Osteoblast (primary cell): ENCODE results near the gene MT3. TPM values are rescaled to one million over a fixed set of nuclear protein-coding genes. Genes with fewer than 3 reads are reported as not detected.
"Not testable (repeated sequence)": the region's sequence is repeated elsewhere in the genome, so short reads cannot be mapped to it uniquely, and the experiment has no call there.

Experiments
- DNase-seq: peaks from one replicate; pipeline ENCODE4 v3.0.0; 2011; ENCODE audit warnings: low spot score, mixed read lengths; ENCODE audit not compliant: insufficient read length; ENCODE audit errors: missing footprints
- H2AFZ ChIP-seq: 2 replicates; pipeline ENCODE4 v1.6.0; 2011; ENCODE audit warnings: mild to moderate bottlenecking, low read length
- H3K27ac ChIP-seq: 2 replicates; pipeline ENCODE4 v1.5.1; 2011; ENCODE audit warnings: mild to moderate bottlenecking, low read depth, low read length, moderate library complexity
- H3K27me3 ChIP-seq: 2 replicates; pipeline ENCODE4 v1.6.0; 2012; ENCODE audit warnings: mild to moderate bottlenecking, control low read depth, inconsistent platforms, low read length, moderate library complexity; ENCODE audit not compliant: insufficient read depth
- H3K36me3 ChIP-seq: 2 replicates; pipeline ENCODE4 v1.5.1; 2011; ENCODE audit warnings: mild to moderate bottlenecking, low read length, control low read depth, moderate library complexity; ENCODE audit not compliant: insufficient read depth
- H3K4me1 ChIP-seq: 2 replicates; pipeline ENCODE4 v1.5.1; 2011; ENCODE audit warnings: mild to moderate bottlenecking, low read length, control low read depth, moderate library complexity; ENCODE audit not compliant: insufficient read depth
- H3K4me2 ChIP-seq: 2 replicates; pipeline ENCODE4 v1.6.0; 2011; ENCODE audit warnings: mild to moderate bottlenecking, low read length; ENCODE audit not compliant: insufficient read depth
- H3K4me3 ChIP-seq: fragments of 200-600 bp; sonication (generic); 3 replicates; pipeline ENCODE4 v1.5.1; 2012; ENCODE audit warnings: mild to moderate bottlenecking, low read length, inconsistent platforms; ENCODE audit not compliant: insufficient read depth
- H3K79me2 ChIP-seq: 2 replicates; pipeline ENCODE4 v1.6.0; 2012; ENCODE audit warnings: mild to moderate bottlenecking, low read length, control low read depth, inconsistent platforms; ENCODE audit not compliant: insufficient read depth
- H3K9me3 ChIP-seq: 2 replicates; pipeline ENCODE4 v1.5.1; 2011; ENCODE audit warnings: low read depth, low read length, control low read depth
- H4K20me1 ChIP-seq: 2 replicates; pipeline ENCODE4 v1.6.0; 2012; ENCODE audit warnings: mild to moderate bottlenecking, low read length, control low read depth; ENCODE audit not compliant: insufficient read depth
- total RNA-seq: library from RNA; depleted of rRNA; stranded (reverse); fragments of >200 nt; gene quantifications from 2 replicates; pipeline ENCODE4 v1.2.3, GENCODE V29; 2012
- TF ChIP-seq, protein P1 (sequence below): IDR thresholded peaks from 2 replicates; pipeline ENCODE4 v1.5.1; 2011; ENCODE audit warnings: mild to moderate bottlenecking, low read depth, low read length, moderate library complexity; ENCODE audit errors: extremely low read depth

The MT3 gene
- total RNA-seq, 1 donor = not detected

DNA sequence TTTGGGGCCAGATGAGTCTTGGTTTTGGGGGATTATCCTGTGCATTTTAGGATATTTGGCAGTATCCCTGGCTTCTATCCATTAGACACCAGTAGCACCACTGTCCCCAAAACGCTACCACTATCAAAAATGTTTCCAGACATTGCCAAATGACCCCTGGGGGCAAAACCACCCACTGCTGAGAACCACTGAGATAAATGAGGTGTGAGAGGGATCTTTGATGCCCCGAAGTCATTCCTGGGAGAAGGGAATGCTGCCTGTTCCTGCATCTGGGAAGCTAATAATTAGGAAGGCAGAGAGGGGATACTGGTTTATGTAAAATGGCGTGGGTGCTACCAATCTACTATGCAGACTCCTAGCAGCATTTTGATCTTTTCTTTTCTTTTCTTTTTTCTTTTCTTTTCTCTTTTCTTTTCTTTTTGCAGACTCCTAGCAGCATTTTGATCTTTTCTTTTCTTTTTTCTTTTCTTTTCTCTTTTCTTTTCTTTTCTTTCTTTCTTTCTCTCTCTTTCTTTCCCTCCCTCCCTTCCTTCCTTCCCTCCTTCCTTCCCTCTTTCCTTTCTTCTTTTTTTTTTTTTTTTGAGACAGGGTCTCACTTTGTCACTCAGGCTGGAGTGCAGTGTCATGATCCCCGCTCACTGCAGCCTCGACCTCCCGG is 8.8 kb upstream of the MT3 start:
- Histone ChIP-seq H3K27ac (no peak overlapping the region), H2AFZ (no peak overlapping the region), H3K27me3 (peaks cover 9% of the 10 kb centered on the region), H3K4me3 (no peak overlapping the region), H3K4me2 (no peak overlapping the region), H3K4me1 (no peaks in the 10 kb centered on the region), H3K9me3 (no peaks in the 10 kb centered on the region), H3K36me3 (no peaks in the 10 kb centered on the region), H3K79me2 (no peaks in the 10 kb centered on the region), H4K20me1 (no peaks in the 10 kb centered on the region)
- no peak for DNase-seq
- TF ChIP-seq, protein P1, sequence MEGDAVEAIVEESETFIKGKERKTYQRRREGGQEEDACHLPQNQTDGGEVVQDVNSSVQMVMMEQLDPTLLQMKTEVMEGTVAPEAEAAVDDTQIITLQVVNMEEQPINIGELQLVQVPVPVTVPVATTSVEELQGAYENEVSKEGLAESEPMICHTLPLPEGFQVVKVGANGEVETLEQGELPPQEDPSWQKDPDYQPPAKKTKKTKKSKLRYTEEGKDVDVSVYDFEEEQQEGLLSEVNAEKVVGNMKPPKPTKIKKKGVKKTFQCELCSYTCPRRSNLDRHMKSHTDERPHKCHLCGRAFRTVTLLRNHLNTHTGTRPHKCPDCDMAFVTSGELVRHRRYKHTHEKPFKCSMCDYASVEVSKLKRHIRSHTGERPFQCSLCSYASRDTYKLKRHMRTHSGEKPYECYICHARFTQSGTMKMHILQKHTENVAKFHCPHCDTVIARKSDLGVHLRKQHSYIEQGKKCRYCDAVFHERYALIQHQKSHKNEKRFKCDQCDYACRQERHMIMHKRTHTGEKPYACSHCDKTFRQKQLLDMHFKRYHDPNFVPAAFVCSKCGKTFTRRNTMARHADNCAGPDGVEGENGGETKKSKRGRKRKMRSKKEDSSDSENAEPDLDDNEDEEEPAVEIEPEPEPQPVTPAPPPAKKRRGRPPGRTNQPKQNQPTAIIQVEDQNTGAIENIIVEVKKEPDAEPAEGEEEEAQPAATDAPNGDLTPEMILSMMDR = no peak

DNA sequence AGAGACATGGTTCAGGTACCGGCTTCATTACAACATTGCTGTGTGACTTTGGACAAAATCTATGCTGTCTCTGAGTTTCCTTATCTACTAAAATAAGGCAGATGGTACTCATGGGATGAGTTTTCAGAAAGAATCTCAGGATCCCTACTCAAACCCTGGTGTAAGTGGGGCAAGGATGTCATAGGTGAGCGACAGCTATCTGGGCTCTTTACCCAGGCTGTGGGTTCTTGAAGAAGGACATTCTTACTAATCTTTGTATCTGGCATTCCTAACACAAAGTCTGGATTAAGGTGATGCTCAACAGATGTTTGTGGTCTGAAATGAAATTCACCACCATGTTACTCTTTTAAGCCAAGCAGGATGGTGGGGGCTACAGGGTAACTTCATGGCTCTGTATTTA is 6.4 kb upstream of the MT3 start:
- not testable (repeated sequence) for DNase-seq, H3K4me3 ChIP-seq, H3K79me2 ChIP-seq, H3K27ac ChIP-seq, H3K9me3 ChIP-seq, H3K36me3 ChIP-seq, H2AFZ ChIP-seq, H3K4me1 ChIP-seq, H4K20me1 ChIP-seq, H3K4me2 ChIP-seq
- H3K27me3 ChIP-seq = peaks cover 22% of the 10 kb centered on the region

DNA sequence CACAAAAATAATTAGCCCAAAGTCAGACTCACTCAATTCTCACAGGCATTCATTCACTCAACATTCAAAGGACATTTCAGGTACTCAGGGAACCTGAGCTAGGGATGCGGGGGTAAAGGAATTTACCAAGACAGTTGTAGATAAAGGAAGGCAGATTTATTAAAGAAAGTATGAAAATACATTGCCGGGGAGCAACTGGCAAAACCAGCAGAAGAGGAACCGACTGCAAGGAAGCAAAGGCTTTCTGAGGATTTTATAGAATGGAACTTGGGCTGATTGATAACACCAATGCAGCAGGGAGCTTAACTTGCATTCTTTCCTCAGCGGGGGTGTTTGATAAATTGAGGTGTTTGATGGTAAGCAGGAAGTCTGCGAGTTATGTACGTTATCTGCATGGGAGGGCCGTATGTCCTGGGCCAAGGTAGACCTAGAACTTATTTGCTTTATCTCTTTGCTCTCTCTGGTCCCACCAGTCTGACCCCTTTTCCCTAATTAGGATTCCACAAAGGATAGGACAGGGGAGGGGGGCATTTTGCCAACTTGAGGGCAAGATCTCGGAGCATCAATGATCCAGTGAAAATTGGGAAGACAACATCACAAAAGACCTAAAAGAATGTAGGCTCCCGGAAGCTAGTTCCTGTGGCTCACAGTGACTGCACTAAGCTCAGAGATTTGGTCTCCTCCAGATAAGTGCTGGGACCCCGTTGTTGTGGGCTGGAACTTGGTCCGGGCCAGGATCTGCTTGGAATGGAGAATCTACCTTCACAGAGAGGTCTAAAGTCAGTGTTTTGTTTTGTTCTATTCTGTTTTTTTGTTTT is 5.8 kb upstream of the MT3 start:
- Histone ChIP-seq H3K79me2 (no peaks in the 10 kb centered on the region), H3K27me3 (peaks cover 27% of the 10 kb centered on the region)
- TF ChIP-seq, protein P1 = no peak

DNA sequence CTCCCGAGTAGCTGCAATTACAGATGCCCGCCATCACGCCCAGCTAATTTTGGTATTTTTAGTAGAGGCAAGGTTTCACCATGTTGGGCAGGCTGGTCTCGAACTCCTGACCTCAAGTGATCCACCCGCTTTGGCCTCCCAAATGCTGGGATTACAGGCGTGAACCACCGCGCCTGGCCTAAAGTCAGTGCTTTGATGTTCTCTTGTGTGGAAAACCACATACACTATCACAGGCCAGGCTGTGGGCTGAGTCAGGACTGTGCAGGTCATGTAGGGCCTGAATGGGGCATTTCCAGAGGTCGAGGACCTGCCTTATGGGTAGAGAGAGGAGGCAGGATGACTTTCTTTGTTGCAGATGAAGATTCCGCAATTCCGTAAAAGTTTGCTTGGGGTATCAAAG is 5.1 kb upstream of the MT3 start:
- Histone ChIP-seq H3K27ac (no peak overlapping the region), H2AFZ (no peak overlapping the region), H3K79me2 (no peaks in the 10 kb centered on the region), H3K9me3 (no peaks in the 10 kb centered on the region), H3K36me3 (no peaks in the 10 kb centered on the region), H4K20me1 (no peaks in the 10 kb centered on the region), H3K27me3 (peaks cover 33% of the 10 kb centered on the region), H3K4me1 (no peaks in the 10 kb centered on the region), H3K4me3 (no peak overlapping the region), H3K4me2 (no peak overlapping the region)
- no peak for DNase-seq
- TF ChIP-seq, protein P1 = no peak

More for the DNA sequence above, 5.8 kb upstream of the MT3 start:
- Histone ChIP-seq H3K4me2 (no peak overlapping the region), H3K9me3 (no peaks in the 10 kb centered on the region), H3K36me3 (no peaks in the 10 kb centered on the region), H3K27ac (no peak overlapping the region), H3K4me1 (no peaks in the 10 kb centered on the region), H4K20me1 (no peaks in the 10 kb centered on the region), H2AFZ (no peak overlapping the region), H3K4me3 (no peak overlapping the region)
- no peak for DNase-seq
